Glomerular visceral epithelial cell (primary cell): ENCODE measurements around the gene ELF4.
A peak's percentile ranks its signal among the peaks of the same experiment; 100 is the strongest.

Experiments
- DNase-seq: peaks from one replicate; pipeline ENCODE4 v3.0.0-alpha.2; 2016; ENCODE audit errors: extremely low spot score

The ELF4 gene

DNA sequence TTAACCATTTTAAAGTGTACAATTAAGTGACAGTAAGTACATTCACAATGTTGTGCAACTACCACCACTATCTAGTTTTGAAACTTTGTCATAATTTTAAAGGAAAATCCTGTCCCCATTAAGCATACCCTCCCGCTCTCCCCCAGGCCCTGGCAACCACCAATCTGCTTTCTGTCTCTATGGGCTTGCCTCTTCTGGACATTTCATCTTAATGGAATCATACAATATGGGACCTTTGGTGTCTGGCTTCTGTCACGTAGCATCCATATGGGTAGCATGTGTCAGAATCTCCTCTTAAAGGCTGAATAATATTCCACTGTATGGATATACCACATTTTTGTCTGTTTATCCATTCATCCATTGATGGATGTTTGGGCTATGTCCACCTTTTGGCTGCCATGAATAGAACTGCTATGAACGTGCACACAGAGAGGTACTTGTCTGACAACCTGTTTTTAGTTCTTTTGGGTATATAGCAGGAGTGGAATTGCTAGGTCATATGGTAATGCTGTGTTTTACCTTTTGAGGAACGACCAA, 61.5 kb downstream of the ELF4 start:
- no peak for DNase-seq

DNA sequence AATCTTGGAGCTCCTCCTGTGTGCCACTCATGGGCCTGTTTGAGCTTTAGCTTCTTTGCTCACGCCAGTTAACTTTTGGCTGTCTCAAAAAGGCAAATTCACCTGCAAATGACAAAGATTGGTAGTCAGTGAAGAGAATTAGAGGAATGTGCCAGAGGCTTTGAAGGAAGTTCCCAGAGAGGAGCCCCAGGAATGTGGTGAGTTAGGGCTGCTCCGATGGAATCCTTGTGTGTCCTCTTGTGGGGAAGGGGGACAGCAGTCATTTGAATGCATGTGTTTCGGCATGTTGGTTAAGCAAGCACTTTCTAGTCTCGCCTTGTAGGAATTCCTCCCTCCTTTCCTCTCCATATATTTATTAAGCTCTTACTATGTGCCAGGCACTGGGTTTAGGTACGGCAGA, 62.9 kb downstream of the ELF4 start:
- DNase-seq = no peak

DNA sequence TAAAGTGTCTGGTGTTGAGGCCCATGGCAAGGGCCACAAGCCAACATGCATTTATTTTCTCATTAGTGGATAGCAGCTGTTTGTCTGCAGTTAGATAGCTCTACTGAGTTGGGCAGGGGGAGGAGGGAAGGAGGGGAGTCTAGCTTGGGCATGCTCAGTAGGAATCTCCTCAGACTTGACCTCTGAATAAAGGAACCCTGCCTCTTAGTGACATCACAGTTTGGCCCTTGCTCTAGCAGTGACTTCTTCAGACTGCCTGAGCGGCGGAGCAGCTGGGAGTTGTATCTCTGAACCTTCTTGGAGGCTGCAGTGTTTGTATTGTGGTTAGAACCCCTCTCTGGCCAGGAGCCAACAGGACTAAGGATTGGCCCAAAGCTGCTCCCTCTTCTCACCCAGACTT, 70.5 kb downstream of the ELF4 start:
- no peak for DNase-seq

DNA sequence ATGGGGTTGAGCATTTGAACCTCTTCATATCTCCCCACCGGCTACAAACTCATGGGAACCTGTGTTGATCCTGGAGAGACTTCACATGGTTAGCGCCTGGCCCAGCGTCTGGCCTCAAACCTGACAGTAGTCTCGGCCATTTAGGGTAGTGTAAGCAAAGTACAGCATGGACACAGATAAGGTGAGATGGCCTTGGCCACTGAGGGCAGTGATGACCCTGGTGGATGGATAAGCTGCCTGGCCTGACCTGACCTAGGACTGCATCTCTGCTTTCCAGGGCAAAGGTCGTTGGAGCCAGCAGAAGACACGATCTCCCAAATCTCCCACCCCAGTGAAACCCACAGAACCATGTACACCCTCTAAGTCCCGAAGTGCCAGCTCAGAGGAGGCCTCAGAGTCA, 76.1 kb downstream of the ELF4 start:
- no peak for DNase-seq

DNA sequence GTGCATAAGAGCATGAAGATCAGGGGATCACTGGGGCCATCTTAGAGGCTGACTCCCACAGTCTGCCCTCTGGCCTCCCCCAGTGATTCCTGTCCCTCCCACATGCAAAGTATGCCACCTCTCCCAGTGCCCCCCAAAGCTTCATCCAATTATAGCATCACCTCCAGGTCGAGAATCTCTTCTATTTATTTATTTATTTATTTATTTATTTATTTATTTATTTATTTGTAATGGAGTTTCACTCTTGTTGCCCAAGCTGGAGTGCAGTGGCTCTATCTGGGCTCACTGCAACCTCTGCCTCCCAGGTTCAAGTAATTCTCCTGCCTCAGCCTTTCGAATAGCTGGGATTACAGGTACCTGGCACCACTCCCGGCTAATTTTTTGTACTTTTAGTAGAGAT, 77.7 kb downstream of the ELF4 start:
- DNase-seq = no peak

DNA sequence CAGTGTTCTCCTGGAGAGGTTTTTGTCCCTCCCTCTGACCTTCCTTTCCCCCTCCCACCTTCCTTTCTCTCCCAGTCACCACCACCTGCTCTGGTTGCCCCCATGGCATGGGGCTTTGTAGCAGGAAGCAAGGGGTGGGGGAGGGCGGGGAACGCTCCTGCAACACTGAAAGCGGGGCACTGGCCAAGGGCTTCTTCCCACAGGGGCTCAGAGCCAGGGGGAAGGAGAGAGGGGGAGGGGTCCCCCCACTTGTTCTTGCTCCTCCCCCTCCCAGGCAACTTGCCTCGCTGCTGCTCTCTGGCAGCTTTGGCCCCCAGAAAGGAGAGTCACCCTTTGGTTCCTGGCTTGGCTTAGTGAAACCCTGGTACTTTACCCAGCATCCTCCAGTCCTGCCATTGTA, 79.5 kb downstream of the ELF4 start:
- no peak for DNase-seq

DNA sequence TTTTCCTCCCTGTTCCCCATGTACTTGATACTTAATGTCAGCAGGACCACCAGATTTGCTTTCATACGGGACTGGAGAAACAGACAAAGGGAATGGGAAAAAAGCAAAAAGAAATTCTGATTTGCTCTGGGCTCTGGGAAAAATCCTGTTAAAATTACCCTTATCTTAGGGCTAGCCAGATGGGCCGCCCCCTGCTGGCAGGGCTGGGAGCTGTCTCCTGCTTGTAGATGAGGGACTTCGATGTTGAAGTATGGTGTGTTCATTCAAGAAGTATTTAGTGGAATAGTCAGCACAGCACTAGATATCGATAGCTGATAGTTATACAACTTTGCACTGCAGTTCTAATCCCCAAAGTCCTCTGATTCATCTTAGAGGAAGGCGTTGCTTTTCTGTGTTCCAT, 82.1 kb downstream of the ELF4 start:
- DNase-seq = peak; percentile 25

DNA sequence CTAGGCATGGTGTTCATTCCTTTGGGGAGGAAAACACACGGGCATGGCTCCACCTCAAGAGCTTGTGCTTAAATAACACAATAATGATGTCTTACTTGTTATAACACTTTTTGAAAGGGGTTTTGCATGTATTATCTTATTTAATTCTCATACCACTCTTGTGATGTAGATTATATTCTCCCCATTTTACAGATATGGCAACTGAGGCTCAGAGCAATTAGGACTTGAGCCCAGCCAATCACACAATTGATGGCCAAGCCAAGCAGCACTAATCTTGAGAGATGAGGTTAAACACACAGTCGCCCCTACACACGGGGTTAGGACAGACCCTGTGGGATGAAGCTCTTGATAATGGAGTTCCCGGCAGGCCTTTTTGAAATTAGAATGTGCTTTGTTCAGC, 82.7 kb downstream of the ELF4 start:
- no peak for DNase-seq

DNA sequence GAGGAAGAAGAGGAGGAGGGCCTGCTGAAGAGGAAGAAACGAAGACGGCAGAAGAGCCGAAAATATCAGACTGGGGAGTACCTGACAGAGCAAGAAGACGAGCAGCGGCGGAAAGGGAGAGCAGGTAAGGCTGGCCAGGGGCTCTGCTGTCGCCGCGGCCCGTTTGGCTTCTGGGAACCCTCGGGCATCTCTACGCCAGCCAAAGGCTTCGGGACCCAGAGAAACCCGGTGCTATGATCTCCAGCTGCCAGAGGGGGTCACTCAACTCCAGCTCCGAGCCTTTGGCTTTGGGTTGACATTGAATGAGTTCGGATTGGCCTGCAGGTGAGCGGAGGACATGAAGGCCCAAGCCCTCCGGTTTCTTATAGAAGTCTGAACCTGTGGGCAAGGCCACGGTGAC, 85.0 kb downstream of the ELF4 start:
- DNase-seq = no peak

DNA sequence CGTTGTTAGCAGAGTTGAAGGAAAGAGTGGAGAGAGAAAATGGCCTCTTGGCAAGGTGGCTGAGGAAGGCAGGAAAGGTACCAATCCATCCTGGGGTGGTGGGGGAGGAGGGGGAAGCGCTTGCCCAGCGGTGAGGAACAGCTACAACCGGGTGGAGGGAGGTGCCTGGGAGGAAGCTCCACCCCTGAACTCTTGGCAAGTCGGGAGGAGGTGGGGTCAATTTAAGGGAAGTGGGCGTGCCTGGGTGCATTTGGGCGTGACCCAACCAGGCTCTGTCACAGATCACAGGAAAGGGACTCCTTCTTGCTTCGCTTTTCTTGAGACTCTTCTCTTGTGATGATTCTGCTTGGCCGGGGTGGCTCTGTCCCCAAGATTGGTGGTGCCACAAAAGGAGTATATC, 86.2 kb downstream of the ELF4 start:
- peak; percentile 45 for DNase-seq

DNA sequence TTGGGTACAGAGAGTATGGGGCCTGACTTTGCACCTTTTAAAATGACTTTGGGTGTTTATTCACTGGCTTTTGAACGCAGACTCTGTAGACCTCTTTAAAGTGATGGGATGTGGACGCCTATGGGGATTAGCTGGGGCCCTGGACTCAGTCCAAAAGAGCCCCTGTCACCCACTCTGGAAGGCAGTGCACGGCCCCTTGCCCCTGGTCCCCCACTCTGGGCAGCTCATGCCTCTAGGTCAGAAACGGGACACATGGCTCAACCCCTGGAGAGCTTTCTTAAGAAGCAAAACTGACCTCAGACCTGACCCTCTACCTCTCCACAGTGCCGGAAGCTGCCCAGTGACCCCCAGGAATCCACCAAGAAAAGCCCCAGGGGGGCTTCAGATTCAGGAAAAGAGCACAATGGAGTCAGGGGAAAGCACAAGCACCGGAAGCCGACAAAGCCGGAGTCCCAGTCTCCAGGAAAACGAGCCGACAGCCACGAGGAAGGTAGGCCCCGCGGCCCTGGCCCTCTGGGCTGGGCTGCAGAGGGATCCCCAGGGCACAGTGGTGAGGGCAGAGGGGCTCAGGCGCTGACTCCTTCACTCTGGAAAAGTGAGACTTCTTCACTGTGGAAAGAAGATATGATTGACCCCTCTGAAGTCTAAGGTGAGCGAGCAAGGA, 89.5 kb downstream of the ELF4 start:
- DNase-seq = no peak

DNA sequence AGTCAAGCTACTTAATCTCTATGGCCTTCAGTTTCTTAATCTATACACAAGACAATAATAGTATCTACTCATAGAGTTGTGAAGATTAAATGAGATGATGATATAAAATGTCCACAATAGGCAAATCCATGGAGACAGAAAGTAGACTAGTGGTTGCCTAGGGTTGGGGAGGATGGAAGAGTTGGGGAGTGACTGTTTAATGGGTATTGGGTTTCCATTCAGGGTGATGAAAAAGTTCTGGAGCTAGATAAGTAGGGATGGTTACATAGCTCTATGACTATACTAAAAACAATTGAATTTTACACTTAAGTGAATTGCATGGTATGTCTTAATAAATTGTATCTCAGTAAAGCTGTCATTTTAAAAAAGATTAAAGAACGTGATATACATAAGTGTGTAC, 92.2 kb downstream of the ELF4 start:
- no peak for DNase-seq

DNA sequence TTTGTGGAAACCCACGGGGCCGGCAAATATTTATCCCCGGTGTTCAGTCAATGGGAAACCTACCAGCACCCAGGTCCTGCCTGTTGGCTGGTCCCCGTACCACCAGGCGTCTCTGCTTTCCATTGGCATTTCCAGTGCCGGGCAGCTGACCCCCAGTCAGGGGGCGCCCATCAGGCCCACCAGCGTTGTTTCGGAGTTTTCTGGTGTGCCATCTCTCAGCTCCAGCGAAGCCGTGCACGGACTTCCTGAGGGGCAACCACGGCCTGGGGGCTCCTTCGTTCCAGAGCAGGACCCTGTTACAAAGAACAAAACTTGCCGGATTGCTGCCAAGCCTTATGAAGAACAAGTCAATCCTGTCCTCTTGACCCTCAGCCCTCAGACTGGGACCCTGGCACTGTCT, 95.1 kb downstream of the ELF4 start:
- DNase-seq = no peak
